Suprapubic skin (tissue), 4 donors: ENCODE results near the gene IFNA8. TPM values are rescaled to one million over a fixed set of nuclear protein-coding genes. Genes with fewer than 3 reads are reported as not detected.

ENCODE experiments used
- DNase-seq, 2 donors: peaks; one replicate each; pipeline ENCODE4 v3.0.0-alpha.2; 2019; ENCODE audit warnings: low spot score in 2 of 2
- H3K27ac ChIP-seq: fragments of 200-600 bp; sonication (generic); one replicate; pipeline ENCODE4 v1.5.1; 2019
- H3K27me3 ChIP-seq: fragments of 200-600 bp; sonication (generic); one replicate; pipeline ENCODE4 v1.5.1; 2019
- H3K36me3 ChIP-seq: fragments of 200-600 bp; sonication (generic); one replicate; pipeline ENCODE4 v1.5.1; 2019
- H3K4me1 ChIP-seq: fragments of 200-600 bp; sonication (generic); one replicate; pipeline ENCODE4 v1.5.1; 2019
- H3K4me3 ChIP-seq: fragments of 200-600 bp; sonication (generic); one replicate; pipeline ENCODE4 v1.5.1; 2019; ENCODE audit warnings: mild to moderate bottlenecking
- H3K9me3 ChIP-seq: fragments of 200-600 bp; sonication (generic); one replicate; pipeline ENCODE4 v1.5.1; 2019
- EP300 ChIP-seq: sonication (generic); formaldehyde crosslinking; IDR thresholded peaks from one replicate; pipeline ENCODE4 v1.6.1; 2017; ENCODE audit warnings: antibody characterized with exemption
- POLR2A ChIP-seq, 2 donors: fragments of 450-650 bp; IDR thresholded peaks; one replicate each; pipeline ENCODE4 v1.6.1; 2017; ENCODE audit warnings: antibody characterized with exemption in 2 of 2, mild to moderate bottlenecking in 2 of 2, moderate library complexity in 2 of 2
- POLR2AphosphoS5 ChIP-seq, 3 donors: sonication (generic); formaldehyde crosslinking; IDR thresholded peaks; one replicate each; pipeline ENCODE4 v1.6.1; 2017; ENCODE audit warnings: antibody characterized with exemption in 3 of 3
- WGBS: methylation state at CpG from one replicate; pipeline ENCODE4 v1.1.5; 2018; 5-methylcytosine and 5-hydroxymethylcytosine counted together
- total RNA-seq, 4 donors: library from RNA; depleted of rRNA; stranded (reverse); fragments of >200 nt; gene quantifications; one replicate each; pipeline ENCODE4 v1.1.0, GENCODE V29; 2016
- TF ChIP-seq, protein P1 (sequence below), 2 donors: fragments of 200-600 bp in 1 of 2; fragments of 450-650 bp in 1 of 2; sonication (generic) in 1 of 2; IDR thresholded peaks; one replicate each; pipeline ENCODE4 v1.5.1; 2016 to 2019; ENCODE audit warnings: antibody characterized with exemption in 2 of 2, mild to moderate bottlenecking in 1 of 2, moderate library complexity in 1 of 2

The IFNA8 gene
- total RNA-seq, 4 donors from 2014 or later: not detected

DNA sequence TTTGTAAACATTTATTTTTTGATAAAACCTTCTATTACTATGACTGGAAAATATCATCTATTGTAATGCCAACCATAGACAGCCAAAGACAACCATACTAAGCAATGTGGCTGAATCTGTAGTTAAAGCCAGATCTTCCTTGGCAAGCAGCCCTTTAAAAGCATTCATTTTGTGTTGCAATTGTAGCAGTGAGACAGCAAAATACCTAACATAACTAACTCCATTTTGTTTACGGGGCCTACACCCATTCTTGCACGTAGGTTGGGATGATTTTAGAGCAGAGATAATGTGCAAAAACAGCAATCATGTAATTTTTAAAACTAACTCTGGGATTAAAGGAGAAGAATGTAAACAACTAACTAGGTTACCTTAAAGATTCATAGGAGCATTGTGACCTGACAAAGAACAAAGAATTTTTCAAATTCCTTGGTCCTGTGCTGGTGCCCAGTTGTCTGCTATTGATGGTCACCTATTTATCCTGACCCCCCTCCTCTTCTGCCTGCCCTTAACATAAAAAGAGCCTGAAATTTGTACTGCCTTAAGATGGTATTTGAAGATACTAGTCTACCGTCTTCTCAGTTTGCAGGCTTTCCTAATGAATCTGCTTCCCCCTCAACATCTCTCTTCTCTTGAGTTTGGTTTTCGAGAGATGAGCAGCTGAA, 41.9 kb downstream of the IFNA8 start:
- Histone ChIP-seq H3K4me1 (no peaks in the 10 kb centered on the region), H3K4me3 (no peak overlapping the region), H3K9me3 (no peaks in the 10 kb centered on the region), H3K27ac (no peak overlapping the region), H3K27me3 (peaks cover 7% of the 10 kb centered on the region), H3K36me3 (no peaks in the 10 kb centered on the region)
- no peak for DNase-seq
- TF ChIP-seq, protein P1, sequence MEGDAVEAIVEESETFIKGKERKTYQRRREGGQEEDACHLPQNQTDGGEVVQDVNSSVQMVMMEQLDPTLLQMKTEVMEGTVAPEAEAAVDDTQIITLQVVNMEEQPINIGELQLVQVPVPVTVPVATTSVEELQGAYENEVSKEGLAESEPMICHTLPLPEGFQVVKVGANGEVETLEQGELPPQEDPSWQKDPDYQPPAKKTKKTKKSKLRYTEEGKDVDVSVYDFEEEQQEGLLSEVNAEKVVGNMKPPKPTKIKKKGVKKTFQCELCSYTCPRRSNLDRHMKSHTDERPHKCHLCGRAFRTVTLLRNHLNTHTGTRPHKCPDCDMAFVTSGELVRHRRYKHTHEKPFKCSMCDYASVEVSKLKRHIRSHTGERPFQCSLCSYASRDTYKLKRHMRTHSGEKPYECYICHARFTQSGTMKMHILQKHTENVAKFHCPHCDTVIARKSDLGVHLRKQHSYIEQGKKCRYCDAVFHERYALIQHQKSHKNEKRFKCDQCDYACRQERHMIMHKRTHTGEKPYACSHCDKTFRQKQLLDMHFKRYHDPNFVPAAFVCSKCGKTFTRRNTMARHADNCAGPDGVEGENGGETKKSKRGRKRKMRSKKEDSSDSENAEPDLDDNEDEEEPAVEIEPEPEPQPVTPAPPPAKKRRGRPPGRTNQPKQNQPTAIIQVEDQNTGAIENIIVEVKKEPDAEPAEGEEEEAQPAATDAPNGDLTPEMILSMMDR (IDR thresholded peaks at IDR 0.05): no peak
- no peak for TF ChIP-seq POLR2A (IDR thresholded peaks at IDR 0.05)
- no peak for TF ChIP-seq EP300
- no peak for TF ChIP-seq POLR2AphosphoS5 (IDR thresholded peaks at IDR 0.05)
- 69% methylated on average over 4 of the region's 4 CpGs for WGBS

DNA sequence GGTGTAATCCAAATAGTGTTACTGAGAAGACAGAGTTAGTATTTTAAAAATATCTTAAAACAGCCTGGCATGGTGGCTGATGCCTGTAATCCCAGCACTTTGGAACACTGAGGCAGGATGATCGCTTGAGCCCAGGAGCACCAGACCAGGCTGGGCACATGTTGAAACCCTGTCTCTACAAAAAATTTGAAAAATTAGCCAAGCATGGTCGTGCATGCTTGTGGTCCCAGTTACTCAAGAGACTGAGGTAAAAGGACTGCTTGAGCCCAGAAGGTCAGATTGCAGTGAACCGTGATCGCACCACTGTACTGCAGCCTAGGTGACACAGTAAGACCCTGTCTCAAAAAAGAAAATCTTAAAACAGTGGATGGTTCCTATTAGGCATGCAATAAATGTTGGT, 43.8 kb downstream of the IFNA8 start:
- no peaks in the 10 kb centered on the region for H3K9me3 ChIP-seq
- no peak for DNase-seq
- H3K4me1 ChIP-seq: no peaks in the 10 kb centered on the region
- H3K27me3 ChIP-seq: peaks cover 7% of the 10 kb centered on the region
- TF ChIP-seq, protein P1 (IDR thresholded peaks at IDR 0.05): no peak
- TF ChIP-seq POLR2AphosphoS5 (IDR thresholded peaks at IDR 0.05) (no peak), POLR2A (IDR thresholded peaks at IDR 0.05) (no peak), EP300 (no peak)
- no peaks in the 10 kb centered on the region for H3K36me3 ChIP-seq
- H3K27ac ChIP-seq: no peak overlapping the region
- no peak overlapping the region for H3K4me3 ChIP-seq
- 78% methylated on average over 4 of the region's 4 CpGs for WGBS

DNA sequence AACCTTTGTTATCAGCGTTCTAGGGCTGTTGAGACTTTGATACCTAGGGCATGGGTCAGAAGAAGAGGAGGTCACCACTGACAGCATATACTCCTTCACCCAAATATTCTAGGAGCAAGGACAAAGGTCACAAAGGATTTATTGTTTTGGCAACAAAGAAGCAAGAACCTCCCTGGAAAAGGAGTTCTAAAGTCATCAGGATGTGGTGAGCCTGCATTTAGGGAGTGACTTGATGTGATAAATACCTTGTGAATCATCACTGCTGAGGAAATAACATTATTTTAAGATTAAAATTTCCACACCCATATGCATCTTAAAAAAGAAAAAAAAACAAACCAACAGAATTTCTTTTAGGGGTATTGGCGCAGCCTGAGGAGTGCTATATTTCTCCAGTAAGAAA, 45.2 kb downstream of the IFNA8 start:
- DNase-seq: no peak
- Histone ChIP-seq H3K27me3 (peaks cover 1% of the 10 kb centered on the region), H3K4me3 (no peak overlapping the region), H3K27ac (no peak overlapping the region), H3K36me3 (no peaks in the 10 kb centered on the region), H3K9me3 (no peaks in the 10 kb centered on the region), H3K4me1 (no peaks in the 10 kb centered on the region)
- no peak for TF ChIP-seq EP300
- TF ChIP-seq POLR2AphosphoS5 (IDR thresholded peaks at IDR 0.05): no peak
- no peak for TF ChIP-seq POLR2A (IDR thresholded peaks at IDR 0.05)
- TF ChIP-seq, protein P1 (IDR thresholded peaks at IDR 0.05): no peak
- 73% methylated on average over 2 of the region's 2 CpGs for WGBS

DNA sequence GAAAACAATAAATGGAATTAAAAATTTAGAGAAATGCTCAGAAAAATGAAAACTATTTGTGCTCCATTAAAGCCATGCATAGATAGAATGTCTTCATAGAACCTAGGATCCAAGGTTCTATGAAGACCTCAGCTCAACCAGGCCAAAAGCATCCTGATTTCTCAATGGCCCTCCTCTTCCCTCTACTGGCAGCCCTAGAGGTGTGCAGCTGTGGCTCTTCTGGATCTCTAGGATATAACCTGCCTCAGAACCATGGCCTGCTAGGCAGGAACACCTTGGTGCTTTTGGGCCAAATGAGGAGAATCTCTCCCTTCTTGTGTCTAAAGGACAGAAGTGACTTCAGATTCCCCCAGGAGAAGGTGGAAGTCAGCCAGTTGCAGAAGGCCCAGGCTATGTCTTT, 46.4 kb downstream of the IFNA8 start:
- Histone ChIP-seq H3K4me3 (no peak overlapping the region), H3K4me1 (no peaks in the 10 kb centered on the region), H3K27ac (no peak overlapping the region), H3K27me3 (no peaks in the 10 kb centered on the region), H3K9me3 (no peaks in the 10 kb centered on the region), H3K36me3 (no peaks in the 10 kb centered on the region)
- TF ChIP-seq, protein P1 (IDR thresholded peaks at IDR 0.05): peak; percentile 12 to 66
- TF ChIP-seq POLR2AphosphoS5 (IDR thresholded peaks at IDR 0.05): no peak
- DNase-seq: no peak

Other genes with a start within 250 kb of the IFNA8 start
- not detected for gene IFNA21, start 242.5 kb upstream of the IFNA8 start, total RNA-seq
- not detected for gene IFNA4, start 221.5 kb upstream of the IFNA8 start, total RNA-seq
- not detected for gene IFNA7, start 206.9 kb upstream of the IFNA8 start, total RNA-seq
- gene IFNA10, start 202.0 kb upstream of the IFNA8 start, total RNA-seq: not detected
- gene IFNA16, start 191.8 kb upstream of the IFNA8 start, total RNA-seq: not detected
- gene IFNA17, start 180.9 kb upstream of the IFNA8 start, total RNA-seq: not detected
- gene IFNA14, start 169.1 kb upstream of the IFNA8 start, total RNA-seq: not detected
- not detected for gene IFNA5, start 103.8 kb upstream of the IFNA8 start, total RNA-seq
- 10 to 100 TPM; 12.0 to 17.2 (median 13.9) TPM for gene KLHL9, start 73.7 kb upstream of the IFNA8 start, total RNA-seq
- gene IFNA6, start 58.2 kb upstream of the IFNA8 start, total RNA-seq: not detected
- not detected for gene IFNA13, start 41.1 kb upstream of the IFNA8 start, total RNA-seq
- gene IFNA2, start 23.7 kb upstream of the IFNA8 start, total RNA-seq: not detected
- not detected for gene IFNA1, start 31.3 kb downstream of the IFNA8 start, total RNA-seq
- gene IFNE, start 73.2 kb downstream of the IFNA8 start, total RNA-seq: not detected